ENCODE data around the gene ULK3. TPM values are rescaled to one million over a fixed set of nuclear protein-coding genes. Genes with fewer than 3 reads are reported as not detected.

ULK3 gene
- total RNA-seq, 4 donors from 2014 or later, result 53.3 to 113 (median 60.9) TPM

DNA sequence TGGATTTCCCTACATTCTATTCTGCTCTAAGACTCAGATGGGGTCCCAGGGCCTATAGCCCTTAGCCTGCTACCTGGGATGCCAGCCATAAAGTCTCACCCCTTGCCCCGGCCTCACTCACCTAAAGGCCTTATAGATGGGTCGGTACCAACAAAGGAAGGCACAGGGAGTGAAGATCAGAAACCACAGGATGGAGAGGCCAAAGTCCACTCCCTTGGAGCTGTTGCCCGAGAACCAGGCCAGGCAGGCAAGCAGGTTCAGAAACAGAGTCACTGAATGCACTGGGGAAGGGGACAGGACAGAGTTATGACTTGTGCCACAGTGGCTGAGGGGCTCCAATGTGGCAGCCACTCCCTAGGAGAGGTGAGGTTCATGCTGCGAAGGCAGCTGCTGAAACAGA lies 7.4 kb upstream of the ULK3 start:
- H3K27me3 ChIP-seq, result no peaks in the 10 kb centered on the region
- peaks cover 0 to 18% (median 0%) of the 10 kb centered on the region in 3 donors for H3K4me1 ChIP-seq
- intact Hi-C loops (cut with DNase I), result no loop called here
- no peak for DNase-seq
- TF ChIP-seq POLR2A (IDR thresholded peaks at IDR 0.05), result no peak
- TF ChIP-seq, protein P1, sequence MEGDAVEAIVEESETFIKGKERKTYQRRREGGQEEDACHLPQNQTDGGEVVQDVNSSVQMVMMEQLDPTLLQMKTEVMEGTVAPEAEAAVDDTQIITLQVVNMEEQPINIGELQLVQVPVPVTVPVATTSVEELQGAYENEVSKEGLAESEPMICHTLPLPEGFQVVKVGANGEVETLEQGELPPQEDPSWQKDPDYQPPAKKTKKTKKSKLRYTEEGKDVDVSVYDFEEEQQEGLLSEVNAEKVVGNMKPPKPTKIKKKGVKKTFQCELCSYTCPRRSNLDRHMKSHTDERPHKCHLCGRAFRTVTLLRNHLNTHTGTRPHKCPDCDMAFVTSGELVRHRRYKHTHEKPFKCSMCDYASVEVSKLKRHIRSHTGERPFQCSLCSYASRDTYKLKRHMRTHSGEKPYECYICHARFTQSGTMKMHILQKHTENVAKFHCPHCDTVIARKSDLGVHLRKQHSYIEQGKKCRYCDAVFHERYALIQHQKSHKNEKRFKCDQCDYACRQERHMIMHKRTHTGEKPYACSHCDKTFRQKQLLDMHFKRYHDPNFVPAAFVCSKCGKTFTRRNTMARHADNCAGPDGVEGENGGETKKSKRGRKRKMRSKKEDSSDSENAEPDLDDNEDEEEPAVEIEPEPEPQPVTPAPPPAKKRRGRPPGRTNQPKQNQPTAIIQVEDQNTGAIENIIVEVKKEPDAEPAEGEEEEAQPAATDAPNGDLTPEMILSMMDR (IDR thresholded peaks at IDR 0.05), result no peak
- H3K4me3 ChIP-seq, result no peak overlapping the region
- 92 to 100% methylated on average over 1 to 3 of the region's 4 CpGs for WGBS, 2 donors
- H3K9me3 ChIP-seq, result no peaks in the 10 kb centered on the region
- no peak overlapping the region for H3K27ac ChIP-seq
- peaks cover 37 to 98% (median 59%) of the 10 kb centered on the region in 3 donors for H3K36me3 ChIP-seq

DNA sequence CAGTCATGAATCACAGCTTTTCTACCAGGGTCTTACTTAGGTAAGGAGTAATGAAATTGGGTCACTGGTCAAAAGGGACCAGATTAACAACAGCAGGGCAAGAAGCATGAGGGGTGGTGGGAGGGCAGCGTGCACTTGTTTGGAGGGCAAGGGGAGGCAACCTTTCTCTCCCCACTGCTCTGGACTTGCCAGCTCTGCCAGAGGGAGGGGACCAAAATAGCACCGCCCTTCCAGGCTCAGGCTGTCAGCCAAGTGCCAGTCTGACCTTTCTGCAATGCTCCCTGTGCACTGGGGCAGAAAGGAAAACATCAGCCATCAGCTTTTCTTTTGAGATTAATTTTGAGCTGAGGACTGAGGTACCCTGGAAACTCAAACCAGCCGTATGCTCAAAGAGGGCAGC lies 4.5 kb upstream of the ULK3 start:
- no peaks in the 10 kb centered on the region for H3K9me3 ChIP-seq
- no peak for DNase-seq
- peaks cover 11 to 42% (median 12%) of the 10 kb centered on the region in 3 donors for H3K4me1 ChIP-seq
- H3K27me3 ChIP-seq, result no peaks in the 10 kb centered on the region
- intact Hi-C loops (cut with DNase I), result no loop called here
- WGBS, 2 donors, result 40 to 89% methylated on average over 1 of the region's 3 CpGs
- peaks cover 21 to 86% (median 40%) of the 10 kb centered on the region in 3 donors for H3K36me3 ChIP-seq
- peak overlapping the region in 2 of 4 donors; percentile 44 to 61 for H3K27ac ChIP-seq
- no peak overlapping the region for H3K4me3 ChIP-seq
- TF ChIP-seq POLR2A (IDR thresholded peaks at IDR 0.05), result no peak
- TF ChIP-seq, protein P1 (IDR thresholded peaks at IDR 0.05), result no peak

DNA sequence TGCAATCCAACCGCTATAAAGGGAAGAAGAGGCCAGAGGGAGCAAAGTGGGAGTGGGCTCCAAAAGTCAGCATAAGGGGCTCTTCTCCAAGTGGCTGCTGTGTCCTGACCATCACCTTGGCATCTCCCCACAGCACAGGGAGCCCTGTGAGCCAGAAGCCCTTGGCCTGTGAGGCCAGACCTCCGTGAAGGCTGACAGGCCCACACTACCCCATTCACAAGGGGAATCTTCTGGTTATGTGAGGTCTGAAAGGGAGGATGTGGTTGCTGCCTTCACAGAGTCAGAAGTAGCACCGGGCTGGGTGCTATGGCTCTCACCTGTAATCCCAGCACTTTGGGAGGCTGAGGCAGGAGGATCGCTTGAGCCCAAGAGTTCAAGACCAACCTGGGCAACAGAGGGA lies 2.6 kb upstream of the ULK3 start:
- no peak for TF ChIP-seq POLR2A (IDR thresholded peaks at IDR 0.05)
- TF ChIP-seq, protein P1 (IDR thresholded peaks at IDR 0.05), result no peak
- 56 to 69% methylated on average over 3 to 4 of the region's 4 CpGs for WGBS, 2 donors
- H3K27ac ChIP-seq, result peak overlapping the region; percentile 54 to 98 (median 96)
- DNase-seq, result no peak
- peaks cover 11 to 82% (median 24%) of the 10 kb centered on the region in 3 donors for H3K36me3 ChIP-seq
- intact Hi-C loops (cut with DNase I), result no loop called here
- H3K27me3 ChIP-seq, result no peaks in the 10 kb centered on the region
- no peak overlapping the region for H3K4me3 ChIP-seq
- H3K9me3 ChIP-seq, result no peaks in the 10 kb centered on the region
- peaks cover 19 to 60% (median 27%) of the 10 kb centered on the region in 3 donors for H3K4me1 ChIP-seq

- H3K4me1 ChIP-seq, result peaks cover 19 to 64% (median 27%) of the 10 kb centered on the region in 3 donors
- H3K9me3 ChIP-seq, result no peaks in the 10 kb centered on the region
- intact Hi-C loops (cut with DNase I), result no loop called here
- H3K36me3 ChIP-seq, result peaks cover 10 to 82% (median 20%) of the 10 kb centered on the region in 3 donors
- H3K4me3 ChIP-seq, result no peak overlapping the region
- WGBS, 2 donors, result 45 to 62% methylated on average over 2 to 5 of the region's 5 CpGs
- no peak for DNase-seq
- H3K27me3 ChIP-seq, result no peaks in the 10 kb centered on the region
- no peak for TF ChIP-seq POLR2A (IDR thresholded peaks at IDR 0.05)
- TF ChIP-seq, protein P1 (IDR thresholded peaks at IDR 0.05), result no peak
- peak overlapping the region; percentile 54 to 98 (median 96) for H3K27ac ChIP-seq
Observed at GRCh38 chr15:74845208-74845568, 2.2 kb upstream of the ULK3 start.

GRCh38 chr15:74844319-74845207 lies 1.6 kb upstream of the ULK3 start:
- TF ChIP-seq, protein P1 (IDR thresholded peaks at IDR 0.05), result no peak
- no peak for TF ChIP-seq POLR2A (IDR thresholded peaks at IDR 0.05)
- WGBS, 2 donors, result 52 to 100% methylated on average over 3 to 12 of the region's 12 CpGs
- Histone ChIP-seq H3K4me3 (no peak overlapping the region), H3K27me3 (no peaks in the 10 kb centered on the region), H3K36me3 (peaks cover 10 to 82% (median 14%) of the 10 kb centered on the region in 3 donors), H3K9me3 (no peaks in the 10 kb centered on the region), H3K4me1 (peaks cover 19 to 68% (median 27%) of the 10 kb centered on the region in 3 donors), H3K27ac (peak overlapping the region; percentile 93 to 98 (median 96))
- no peak for DNase-seq
- intact Hi-C loops (cut with DNase I), result no loop called here

Measured in esophagus squamous epithelium (tissue), 5 donors.